ENCODE data around the gene EN2.

Gene EN2

GRCh38 chr7:155464183-155464582 is 6.3 kb downstream of the EN2 start:
- no peak for DNase-seq (ENCODE audit: low read depth in 2 of 2)

GRCh38 chr7:155464948-155465739 is 7.2 kb downstream of the EN2 start:
- no peak for DNase-seq (ENCODE audit: low read depth in 2 of 2)

- no peak for DNase-seq (ENCODE audit: low read depth in 2 of 2)
Observed at GRCh38 chr7:155465761-155466141, 7.8 kb downstream of the EN2 start.

- no peak for DNase-seq (ENCODE audit: low read depth in 2 of 2)
Observed at GRCh38 chr7:155466142-155466813, 8.3 kb downstream of the EN2 start.

- DNase-seq (ENCODE audit: low read depth in 2 of 2): no peak
Observed at GRCh38 chr7:155466814-155467733, 9.1 kb downstream of the EN2 start.

GRCh38 chr7:155467846-155468784 is 10.2 kb downstream of the EN2 start:
- no peak for DNase-seq (ENCODE audit: low read depth in 2 of 2)

GRCh38 chr7:155468785-155469148 is 10.8 kb downstream of the EN2 start:
- DNase-seq (ENCODE audit: low read depth in 2 of 2): no peak

GRCh38 chr7:155469311-155470185 is 11.6 kb downstream of the EN2 start:
- no peak for DNase-seq (ENCODE audit: low read depth in 2 of 2)

GRCh38 chr7:155470186-155470487 is 12.2 kb downstream of the EN2 start:
- no peak for DNase-seq (ENCODE audit: low read depth in 2 of 2)

GRCh38 chr7:155470686-155471638 is 13.0 kb downstream of the EN2 start:
- DNase-seq (ENCODE audit: low read depth in 2 of 2): no peak

- DNase-seq (ENCODE audit: low read depth in 2 of 2): no peak
Observed at GRCh38 chr7:155471718-155472117, 13.8 kb downstream of the EN2 start.

- no peak for DNase-seq (ENCODE audit: low read depth in 2 of 2)
Observed at GRCh38 chr7:155477476-155477875, 19.5 kb downstream of the EN2 start.

GRCh38 chr7:155481764-155482163 is 23.8 kb downstream of the EN2 start:
- DNase-seq (ENCODE audit: low read depth in 2 of 2): no peak

GRCh38 chr7:155482511-155483183 is 24.7 kb downstream of the EN2 start:
- no peak for DNase-seq (ENCODE audit: low read depth in 2 of 2)

- no peak for DNase-seq (ENCODE audit: low read depth in 2 of 2)
Observed at GRCh38 chr7:155483245-155483644, 25.3 kb downstream of the EN2 start.

GRCh38 chr7:155483868-155484325 is 26.0 kb downstream of the EN2 start:
- DNase-seq (ENCODE audit: low read depth in 2 of 2): no peak

- no peak for DNase-seq (ENCODE audit: low read depth in 2 of 2)
Observed at GRCh38 chr7:155484483-155485399, 26.8 kb downstream of the EN2 start.

Data from stimulated activated CD8-positive, alpha-beta memory T cell treated with anti-CD3 and anti-CD28 coated beads, Interleukin-15, amount 100 ng/mL, for 4 hours (primary cell).